GM12875 (cell line): ENCODE data around the gene FMNL2.

Source experiments
- H3K4me3 ChIP-seq: one replicate; pipeline ENCODE4 v1.5.1; 2011; ENCODE audit warnings: low read depth, low read length, control low read depth
- TF ChIP-seq, protein P1 (sequence below): IDR thresholded peaks from 2 replicates; pipeline ENCODE4 v1.5.1; 2011; ENCODE audit warnings: low read depth, mild to moderate bottlenecking, control low read depth, inconsistent platforms, low read length, moderate library complexity, borderline replicate concordance; ENCODE audit not compliant: insufficient read depth

FMNL2 gene

DNA sequence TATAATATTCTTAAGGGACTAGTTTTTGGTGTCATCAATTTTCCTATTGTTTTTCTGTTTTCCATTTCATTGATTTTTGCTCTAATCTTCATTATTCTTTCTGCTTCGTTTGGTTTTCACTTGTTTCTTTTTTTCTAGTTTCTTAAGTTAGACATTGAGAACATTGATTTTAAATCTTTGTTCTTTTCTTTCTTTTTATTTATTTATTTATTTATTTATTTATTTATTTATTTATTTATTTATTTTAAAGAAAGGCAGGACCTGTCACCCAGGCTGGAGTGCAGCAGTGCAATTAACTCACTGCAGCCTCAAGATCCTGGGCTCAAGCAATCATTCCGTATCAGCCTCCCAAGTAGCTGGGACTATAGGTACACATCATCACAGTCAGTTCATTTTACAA is 7.0 kb upstream of the FMNL2 start:
- TF ChIP-seq, protein P1, sequence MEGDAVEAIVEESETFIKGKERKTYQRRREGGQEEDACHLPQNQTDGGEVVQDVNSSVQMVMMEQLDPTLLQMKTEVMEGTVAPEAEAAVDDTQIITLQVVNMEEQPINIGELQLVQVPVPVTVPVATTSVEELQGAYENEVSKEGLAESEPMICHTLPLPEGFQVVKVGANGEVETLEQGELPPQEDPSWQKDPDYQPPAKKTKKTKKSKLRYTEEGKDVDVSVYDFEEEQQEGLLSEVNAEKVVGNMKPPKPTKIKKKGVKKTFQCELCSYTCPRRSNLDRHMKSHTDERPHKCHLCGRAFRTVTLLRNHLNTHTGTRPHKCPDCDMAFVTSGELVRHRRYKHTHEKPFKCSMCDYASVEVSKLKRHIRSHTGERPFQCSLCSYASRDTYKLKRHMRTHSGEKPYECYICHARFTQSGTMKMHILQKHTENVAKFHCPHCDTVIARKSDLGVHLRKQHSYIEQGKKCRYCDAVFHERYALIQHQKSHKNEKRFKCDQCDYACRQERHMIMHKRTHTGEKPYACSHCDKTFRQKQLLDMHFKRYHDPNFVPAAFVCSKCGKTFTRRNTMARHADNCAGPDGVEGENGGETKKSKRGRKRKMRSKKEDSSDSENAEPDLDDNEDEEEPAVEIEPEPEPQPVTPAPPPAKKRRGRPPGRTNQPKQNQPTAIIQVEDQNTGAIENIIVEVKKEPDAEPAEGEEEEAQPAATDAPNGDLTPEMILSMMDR = no peak
- no peak overlapping the region for H3K4me3 ChIP-seq

DNA sequence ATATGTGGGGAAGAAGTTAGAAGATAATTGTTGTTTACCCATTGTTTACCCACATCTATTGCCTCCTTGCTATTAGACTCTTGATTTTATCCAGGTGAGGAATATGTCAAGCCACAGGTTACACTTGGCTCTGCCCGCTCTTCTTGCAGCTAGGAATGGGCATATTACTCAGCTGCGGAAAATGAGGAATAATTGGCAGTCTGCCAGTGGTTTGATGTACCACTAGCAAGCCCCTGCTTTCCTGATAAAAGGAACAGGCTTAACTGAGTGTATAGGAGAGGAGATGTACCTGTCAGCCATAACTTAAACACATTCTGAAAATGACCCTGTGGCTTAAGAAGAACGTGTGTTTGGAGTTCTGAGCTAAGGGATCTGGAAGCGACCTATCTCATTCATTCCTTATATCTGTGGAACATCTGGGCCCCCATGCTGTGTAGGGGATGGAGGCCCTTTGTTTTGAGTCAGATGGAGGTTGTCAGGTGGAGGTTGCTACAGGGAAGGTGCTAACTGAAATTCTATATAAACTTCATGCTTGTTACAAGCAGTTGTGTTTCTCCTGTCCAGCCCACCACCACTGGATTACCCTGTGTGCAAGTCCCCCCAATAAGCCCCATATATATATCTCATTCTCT is 4.6 kb upstream of the FMNL2 start:
- TF ChIP-seq, protein P1 = no peak
- no peak overlapping the region for H3K4me3 ChIP-seq

DNA sequence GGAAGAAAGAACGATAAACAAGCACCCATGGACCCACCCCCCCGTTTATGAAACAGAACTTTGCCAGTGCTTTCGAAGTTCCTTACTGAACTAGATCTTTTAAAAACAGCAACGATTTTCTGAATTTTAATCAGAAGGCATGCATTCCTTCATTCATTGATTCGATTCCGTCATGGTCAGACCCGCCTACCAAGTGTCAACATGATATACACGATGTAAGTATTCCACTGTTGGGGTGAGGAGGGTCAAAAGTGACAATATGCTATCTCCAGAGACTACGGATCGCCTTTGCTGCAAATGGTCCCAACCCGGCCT is 316 bp upstream of the FMNL2 start:
- peak overlapping the region; percentile 92 for H3K4me3 ChIP-seq
- TF ChIP-seq, protein P1 = no peak

DNA sequence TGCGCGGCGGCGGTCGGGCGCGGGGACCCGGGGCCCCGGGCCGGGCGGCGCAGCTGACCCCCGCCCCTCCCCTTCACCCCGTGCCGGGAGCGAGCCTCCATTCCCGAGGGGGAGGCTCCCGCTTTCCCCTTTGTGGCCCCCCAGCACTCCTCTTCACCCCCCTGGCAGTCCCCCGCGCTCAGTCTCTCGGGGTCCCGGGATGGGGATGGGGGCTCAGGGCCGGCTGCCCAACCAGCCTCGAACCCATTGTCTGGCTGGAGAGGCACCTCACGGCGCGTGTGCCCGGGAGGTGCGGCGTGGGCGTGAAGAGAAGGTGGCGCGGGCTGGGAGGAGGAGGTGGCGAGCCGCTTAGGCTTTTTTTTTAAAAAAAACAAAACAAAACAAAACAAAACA is 748 bp downstream of the FMNL2 start:
- peak overlapping the region; percentile 92 for H3K4me3 ChIP-seq
- TF ChIP-seq, protein P1 = no peak

DNA sequence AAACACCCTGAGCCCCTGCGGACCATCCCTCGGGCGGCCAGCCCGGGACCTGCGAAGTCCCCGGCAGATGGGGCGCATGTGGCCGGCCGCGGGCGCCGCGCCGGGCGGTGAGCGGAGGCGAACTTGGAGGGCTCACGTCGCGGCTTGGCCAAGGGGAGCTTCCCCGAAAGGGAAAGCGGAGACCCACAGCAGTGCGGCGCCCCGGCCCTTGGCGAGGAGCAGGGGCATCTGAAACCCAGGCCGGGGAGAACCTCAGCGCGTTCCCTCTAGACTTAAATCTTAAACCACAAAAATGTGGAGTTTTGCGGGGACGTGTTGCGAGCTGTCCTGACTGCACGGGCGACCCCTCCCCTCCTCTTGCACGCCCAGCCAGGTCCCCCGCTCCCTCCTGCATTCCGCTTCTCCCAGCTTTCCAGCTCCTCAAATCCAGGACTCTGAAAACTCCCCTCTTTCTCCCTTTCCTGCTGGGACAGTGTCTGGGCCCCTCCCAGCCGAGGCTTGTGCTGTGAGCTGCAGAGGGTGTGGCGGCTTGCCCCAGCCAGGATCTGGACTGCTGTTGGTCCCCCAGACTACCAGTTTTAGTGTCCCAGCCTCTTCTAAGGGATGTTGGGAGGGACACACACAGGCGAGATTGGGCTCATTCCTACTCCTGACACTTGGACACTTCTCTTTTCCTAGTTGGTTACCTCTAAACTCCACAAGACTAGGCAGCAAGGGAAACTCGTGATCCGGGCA is 1.3 kb downstream of the FMNL2 start:
- TF ChIP-seq, protein P1 = no peak
- peak overlapping the region; percentile 92 for H3K4me3 ChIP-seq

DNA sequence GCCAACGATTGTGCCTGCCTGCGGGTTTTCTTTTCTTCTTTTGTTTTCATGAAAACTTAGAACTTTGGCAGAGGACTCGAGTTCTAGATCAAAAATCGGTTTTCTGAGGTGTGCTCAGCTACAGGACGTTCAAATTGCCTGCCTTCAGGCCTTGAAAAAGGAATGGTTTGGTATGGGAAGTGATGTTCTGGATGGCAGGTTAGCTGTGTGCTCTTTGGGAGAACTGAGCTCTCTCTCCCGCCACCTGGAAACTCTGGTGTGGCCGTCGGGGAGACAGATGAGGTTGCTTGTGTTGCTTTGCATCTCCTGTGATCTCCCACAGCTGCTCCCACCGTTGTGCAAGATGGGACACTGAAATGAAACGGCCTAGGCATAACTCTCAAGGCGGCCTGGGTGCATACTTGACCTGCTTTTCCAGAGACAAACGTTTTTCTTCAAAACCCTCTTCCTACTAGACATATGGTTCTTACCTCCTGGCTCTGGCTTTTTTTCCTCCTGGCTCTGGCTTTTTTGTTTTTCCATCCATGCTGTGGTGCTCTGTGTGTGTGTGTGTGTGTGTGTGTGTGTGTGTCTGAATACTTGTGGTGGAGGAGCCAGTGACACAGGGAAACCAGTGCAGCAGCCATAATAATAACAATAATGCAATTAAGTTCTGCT is 2.0 kb downstream of the FMNL2 start:
- peak overlapping the region; percentile 92 for H3K4me3 ChIP-seq
- TF ChIP-seq, protein P1 = no peak

DNA sequence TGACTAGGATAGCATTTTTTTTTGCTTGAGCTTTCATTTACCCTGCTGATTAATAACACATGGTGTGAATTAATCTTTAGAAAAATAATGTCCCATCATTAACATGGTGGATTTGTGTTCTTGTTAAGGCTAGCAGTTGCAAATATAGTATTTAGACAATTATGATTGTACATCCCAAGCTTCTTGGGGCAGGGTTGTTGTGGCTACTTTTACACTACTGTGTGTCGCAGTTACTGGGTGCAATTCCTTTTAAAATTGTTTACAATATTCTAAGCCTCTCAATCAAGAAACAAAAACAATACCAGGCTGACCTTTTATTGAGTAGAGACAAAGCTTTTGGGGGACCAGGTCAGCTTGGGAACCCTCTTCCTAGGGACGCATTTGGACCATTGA is 2.5 kb downstream of the FMNL2 start:
- TF ChIP-seq, protein P1 = no peak
- no peak overlapping the region for H3K4me3 ChIP-seq
